Right atrium auricular region (tissue), 2 donors: ENCODE measurements around the gene SOX8. TPM values are rescaled to one million over a fixed set of nuclear protein-coding genes. Genes with fewer than 3 reads are reported as not detected.
"Not testable (repeated sequence)": the region's sequence is repeated elsewhere in the genome, so short reads cannot be mapped to it uniquely, and the experiment has no call there.

Source experiments
- DNase-seq: peaks from one replicate; pipeline ENCODE4 v3.0.0-alpha.2; 2019; ENCODE audit warnings: low spot score
- H3K27ac ChIP-seq, 2 donors: fragments of 200-600 bp; sonication (generic); 1 replicate in 1 of 2; 2 replicates in 1 of 2; pipeline ENCODE4 v1.5.1; 2016 to 2019
- H3K27me3 ChIP-seq, 2 donors: fragments of 200-600 bp; sonication (generic); one replicate each; pipeline versions ENCODE4 v1.5.1 to v1.6.0; 2017 to 2019
- H3K36me3 ChIP-seq: fragments of 200-600 bp; sonication (generic); one replicate; pipeline ENCODE4 v1.5.1; 2016
- H3K4me1 ChIP-seq, 2 donors: fragments of 200-600 bp; sonication (generic); one replicate each; pipeline versions ENCODE4 v1.5.1 to v1.6.0; 2017 to 2019
- H3K4me3 ChIP-seq, 2 donors: fragments of 200-600 bp; sonication (generic); 1 replicate in 1 of 2; 2 replicates in 1 of 2; pipeline ENCODE4 v1.5.1; 2017 to 2019; ENCODE audit warnings: mild to moderate bottlenecking in 1 of 2, moderate library complexity in 1 of 2
- H3K9me3 ChIP-seq, 2 donors: fragments of 200-600 bp; sonication (generic); one replicate each; pipeline ENCODE4 v1.5.1; 2019
- CTCF ChIP-seq, 2 donors: fragments of 200-600 bp; sonication (generic); IDR thresholded peaks; one replicate each; pipeline ENCODE4 v1.5.1; 2019; ENCODE audit warnings: antibody characterized with exemption in 2 of 2
- total RNA-seq, 2 donors: library from RNA; depleted of rRNA; stranded (reverse); fragments of >200 nt; gene quantifications; one replicate each; pipeline ENCODE4 v1.1.0, GENCODE V29; 2016

Gene SOX8
- total RNA-seq, 2 donors from 2014 or later, result 1.0 to 1.6 TPM

DNA sequence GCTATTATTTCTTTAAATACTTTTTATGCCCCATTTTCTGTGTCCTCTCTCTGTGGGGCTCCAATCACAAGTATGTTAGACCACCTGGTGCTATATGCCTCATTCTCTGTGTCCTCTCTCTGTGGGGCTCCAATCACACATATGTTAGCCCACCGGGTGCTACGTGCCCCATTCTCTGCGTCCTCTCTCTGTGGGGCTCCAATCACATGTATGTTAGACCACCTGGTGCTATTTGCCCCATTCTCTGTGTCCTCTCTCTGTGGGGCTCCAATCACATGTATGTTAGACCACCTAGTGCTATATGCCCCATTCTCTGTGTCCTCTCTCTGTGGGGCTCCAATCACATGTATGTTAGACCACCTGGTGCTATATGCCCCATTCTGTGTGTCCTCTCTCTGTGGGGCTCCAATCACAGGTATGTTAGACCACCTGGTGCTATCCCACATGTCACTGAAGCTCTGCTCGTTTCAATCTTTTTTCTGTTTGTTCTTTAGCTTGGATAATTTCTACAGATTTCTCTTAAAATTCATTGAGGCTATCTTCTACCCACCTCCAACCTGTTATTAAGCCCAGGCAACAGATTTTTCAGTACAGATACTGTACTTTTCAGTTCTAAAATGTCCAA lies 39.0 kb upstream of the SOX8 start:
- no peaks in the 10 kb centered on the region for H3K4me1 ChIP-seq
- no peak overlapping the region for H3K27ac ChIP-seq
- DNase-seq, result no peak
- H3K4me3 ChIP-seq, result no peak overlapping the region
- H3K27me3 ChIP-seq, result no peaks in the 10 kb centered on the region
- peaks cover 16% of the 10 kb centered on the region for H3K36me3 ChIP-seq
- no peak for TF ChIP-seq CTCF (IDR thresholded peaks at IDR 0.05)
- H3K9me3 ChIP-seq, result peaks cover 9 to 22% of the 10 kb centered on the region in 2 donors

GRCh38 chr16:943971-944370 lies 37.6 kb upstream of the SOX8 start:
- H3K27ac ChIP-seq, result no peak overlapping the region
- H3K36me3 ChIP-seq, result peaks cover 16% of the 10 kb centered on the region
- H3K4me1 ChIP-seq, result no peaks in the 10 kb centered on the region
- no peak for TF ChIP-seq CTCF (IDR thresholded peaks at IDR 0.05)
- peaks cover 9 to 22% of the 10 kb centered on the region in 2 donors for H3K9me3 ChIP-seq
- no peaks in the 10 kb centered on the region for H3K27me3 ChIP-seq
- no peak overlapping the region for H3K4me3 ChIP-seq
- no peak for DNase-seq

DNA sequence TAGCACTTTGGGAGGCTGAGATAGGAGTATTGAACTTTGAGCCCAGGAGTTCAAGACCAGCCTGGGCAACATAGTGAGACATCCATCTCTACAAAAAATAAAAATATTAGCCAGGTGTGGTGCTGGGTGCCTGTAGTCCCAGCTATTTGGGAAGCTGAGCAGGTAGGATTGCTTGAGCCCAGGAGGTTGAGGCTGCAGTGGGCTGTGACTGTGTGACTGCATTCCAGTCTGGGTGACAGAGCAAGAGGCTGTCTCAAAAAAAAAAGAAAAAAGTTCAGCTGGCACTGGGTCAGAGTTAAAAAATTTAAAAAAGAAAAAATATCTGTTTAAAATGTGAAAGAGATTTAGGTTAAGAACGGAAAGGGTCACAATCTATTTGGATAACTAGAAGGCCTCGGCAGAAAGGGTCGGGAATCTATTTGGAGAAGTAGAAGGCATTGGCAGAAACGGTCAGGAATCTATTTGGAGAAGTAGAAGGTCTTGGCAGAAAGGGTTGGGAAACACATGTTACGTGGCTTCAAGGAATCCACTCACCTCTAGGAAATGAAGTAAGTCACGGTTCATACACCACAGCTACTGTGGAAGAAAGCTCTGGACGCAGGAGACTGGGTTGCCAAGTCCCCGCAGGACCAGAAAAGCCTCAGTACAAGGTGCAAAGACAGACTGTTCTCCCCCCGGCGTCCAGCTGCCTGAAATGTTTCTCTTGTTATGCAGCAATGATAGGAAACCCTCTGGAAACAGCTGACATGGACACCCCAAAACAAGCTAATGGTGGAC lies 36.1 kb upstream of the SOX8 start:
- H3K4me3 ChIP-seq, result no peak overlapping the region
- H3K36me3 ChIP-seq, result peaks cover 16% of the 10 kb centered on the region
- DNase-seq, result no peak
- H3K9me3 ChIP-seq, result peaks cover 9 to 22% of the 10 kb centered on the region in 2 donors
- no peak overlapping the region for H3K27ac ChIP-seq
- H3K4me1 ChIP-seq, result no peaks in the 10 kb centered on the region
- TF ChIP-seq CTCF (IDR thresholded peaks at IDR 0.05), result no peak
- H3K27me3 ChIP-seq, result no peaks in the 10 kb centered on the region

GRCh38 chr16:946048-946395 lies 35.5 kb upstream of the SOX8 start:
- Histone ChIP-seq H3K36me3 (peaks cover 16% of the 10 kb centered on the region), H3K27ac (no peak overlapping the region), H3K27me3 (no peaks in the 10 kb centered on the region), H3K4me3 (no peak overlapping the region), H3K4me1 (no peaks in the 10 kb centered on the region), H3K9me3 (peaks cover 9 to 18% of the 10 kb centered on the region in 2 donors)
- DNase-seq, result no peak
- no peak for TF ChIP-seq CTCF (IDR thresholded peaks at IDR 0.05)

GRCh38 chr16:947255-947921 lies 34.2 kb upstream of the SOX8 start:
- Histone ChIP-seq H3K9me3 (peaks cover 4% of the 10 kb centered on the region in 2 donors), H3K27ac (no peak overlapping the region), H3K36me3 (peaks cover 16% of the 10 kb centered on the region), H3K4me3 (no peak overlapping the region), H3K4me1 (no peaks in the 10 kb centered on the region), H3K27me3 (no peaks in the 10 kb centered on the region)
- TF ChIP-seq CTCF (IDR thresholded peaks at IDR 0.05), result no peak
- DNase-seq, result no peak

DNA sequence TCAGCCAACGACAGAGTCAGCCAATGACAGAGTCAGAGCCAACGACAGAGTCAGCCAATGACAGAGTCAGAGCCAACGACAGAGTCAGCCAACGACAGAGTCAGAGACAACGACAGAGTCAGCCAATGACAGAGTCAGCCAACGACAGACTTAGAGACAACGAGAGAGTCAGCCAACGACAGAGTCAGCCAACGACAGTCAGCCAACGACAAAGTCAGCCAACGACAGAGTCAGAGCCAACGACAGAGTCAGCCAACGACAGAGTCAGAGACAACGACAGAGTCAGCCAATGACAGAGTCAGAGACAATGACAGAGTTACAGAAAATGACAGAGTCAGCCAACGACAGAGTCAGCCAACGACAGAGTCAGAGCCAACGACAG lies 33.7 kb upstream of the SOX8 start:
- H3K36me3 ChIP-seq, result peaks cover 17% of the 10 kb centered on the region

DNA sequence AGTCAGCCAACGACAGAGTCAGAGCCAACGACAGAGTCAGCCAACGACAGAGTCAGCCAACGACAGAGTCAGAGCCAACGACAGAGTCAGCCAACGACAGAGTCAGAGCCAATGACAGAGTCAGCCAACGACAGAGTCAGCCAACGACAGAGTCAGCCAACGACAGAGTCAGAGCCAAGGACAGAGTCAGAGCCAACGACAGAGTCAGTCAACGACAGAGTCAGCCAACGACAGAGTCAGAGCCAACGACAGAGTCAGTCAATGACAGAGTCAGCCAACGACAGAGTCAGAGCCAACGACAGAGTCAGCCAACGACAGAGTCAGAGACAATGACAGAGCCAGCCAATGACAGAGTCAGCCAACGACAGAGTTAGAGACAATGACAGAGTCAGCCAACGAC lies 32.8 kb upstream of the SOX8 start:
- H3K27ac ChIP-seq, DNase-seq, H3K4me3 ChIP-seq, H3K9me3 ChIP-seq, H3K27me3 ChIP-seq, H3K4me1 ChIP-seq: not testable (repeated sequence)
- peaks cover 17% of the 10 kb centered on the region for H3K36me3 ChIP-seq

More for the DNA sequence above, 33.7 kb upstream of the SOX8 start:
- H3K9me3 ChIP-seq, H3K4me3 ChIP-seq, H3K4me1 ChIP-seq, H3K27ac ChIP-seq, DNase-seq, H3K27me3 ChIP-seq: not testable (repeated sequence)

DNA sequence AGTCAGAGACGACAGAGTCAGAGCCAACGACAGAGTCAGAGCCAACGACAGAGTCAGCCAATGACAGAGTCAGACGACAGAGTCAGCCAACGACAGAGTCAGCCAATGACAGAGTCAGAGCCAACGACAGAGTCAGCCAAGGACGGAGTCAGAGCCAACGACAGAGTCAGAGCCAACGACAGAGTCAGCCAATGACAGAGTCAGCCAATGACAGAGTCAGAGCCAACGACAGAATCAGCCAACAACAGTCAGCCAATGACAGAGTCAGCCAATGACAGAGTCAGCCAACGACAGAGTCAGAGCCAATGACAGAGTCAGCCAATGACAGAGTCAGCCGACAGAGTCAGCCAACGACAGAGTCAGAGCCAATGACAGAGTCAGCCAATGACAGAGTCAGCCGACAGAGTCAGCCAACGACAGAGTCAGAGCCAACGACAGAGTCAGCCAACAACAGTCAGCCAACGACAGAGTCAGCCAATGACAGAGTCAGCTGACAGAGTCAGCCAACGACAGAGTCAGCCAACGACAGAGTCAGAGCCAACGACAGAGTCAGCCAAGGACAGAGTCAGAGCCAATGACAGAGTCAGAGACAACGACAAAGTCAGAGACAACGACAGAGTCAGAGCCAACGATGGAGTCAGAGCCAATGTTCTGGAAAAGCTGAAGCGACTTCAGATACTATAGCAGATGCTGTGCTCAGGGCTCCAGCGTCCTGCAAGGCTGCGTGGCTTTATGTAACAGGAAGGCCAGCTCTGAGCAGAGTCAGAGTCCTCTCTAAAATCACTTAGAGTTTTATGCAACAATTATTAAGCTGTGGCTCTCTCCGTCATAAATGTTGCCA lies 30.6 kb upstream of the SOX8 start:
- not testable (repeated sequence) for H3K4me3 ChIP-seq, H3K4me1 ChIP-seq, H3K9me3 ChIP-seq, H3K27me3 ChIP-seq, DNase-seq, H3K27ac ChIP-seq
- peaks cover 17% of the 10 kb centered on the region for H3K36me3 ChIP-seq
